Bronchial epithelial cell (primary cell): Measurements from ENCODE around the gene TSC22D4. TPM values are rescaled to one million over a fixed set of nuclear protein-coding genes. Genes with fewer than 3 reads are reported as not detected.

Experiments used
- DNase-seq: peaks from one replicate; pipeline ENCODE4 v3.0.0-alpha.2; 2010; ENCODE audit warnings: low read depth
- FAIRE-seq: peaks from 2 replicates; lab custom pipeline; 2011; peaks lifted over from hg19 to GRCh38; lab: Jason Lieb, UNC
- H3K27me3 ChIP-seq: 2 replicates; pipeline ENCODE4 v1.5.1; 2011; ENCODE audit warnings: low read length; ENCODE audit not compliant: control insufficient read depth, insufficient read depth
- H3K36me3 ChIP-seq: 2 replicates; pipeline ENCODE4 v1.5.1; 2011; ENCODE audit warnings: low read length; ENCODE audit not compliant: control insufficient read depth, insufficient read depth
- H3K4me3 ChIP-seq: 2 replicates; pipeline ENCODE4 v1.5.1; 2011; ENCODE audit warnings: mild to moderate bottlenecking, low read depth, low read length, control low read depth
- CTCF ChIP-seq: IDR thresholded peaks from 2 replicates; pipeline ENCODE4 v1.5.1; 2011; ENCODE audit warnings: mild to moderate bottlenecking, moderate library complexity, low read length, control low read depth, inconsistent platforms; ENCODE audit not compliant: insufficient read depth, severe bottlenecking
- total RNA-seq: library from RNA; depleted of rRNA; stranded (reverse); fragments of >200 nt; gene quantifications from 2 replicates; pipeline ENCODE4 v1.2.1, GENCODE V29; 2014

TSC22D4 gene
- total RNA-seq, 1 donor from 2014 or later, result 7.6 TPM

GRCh38 chr7:100484673-100485045 is 5.6 kb upstream of the TSC22D4 start:
- FAIRE-seq, result no peak
- H3K4me3 ChIP-seq, result no peak overlapping the region
- H3K36me3 ChIP-seq, result no peaks in the 10 kb centered on the region
- TF ChIP-seq CTCF, result no peak
- no peak for DNase-seq
- H3K27me3 ChIP-seq, result no peaks in the 10 kb centered on the region

DNA sequence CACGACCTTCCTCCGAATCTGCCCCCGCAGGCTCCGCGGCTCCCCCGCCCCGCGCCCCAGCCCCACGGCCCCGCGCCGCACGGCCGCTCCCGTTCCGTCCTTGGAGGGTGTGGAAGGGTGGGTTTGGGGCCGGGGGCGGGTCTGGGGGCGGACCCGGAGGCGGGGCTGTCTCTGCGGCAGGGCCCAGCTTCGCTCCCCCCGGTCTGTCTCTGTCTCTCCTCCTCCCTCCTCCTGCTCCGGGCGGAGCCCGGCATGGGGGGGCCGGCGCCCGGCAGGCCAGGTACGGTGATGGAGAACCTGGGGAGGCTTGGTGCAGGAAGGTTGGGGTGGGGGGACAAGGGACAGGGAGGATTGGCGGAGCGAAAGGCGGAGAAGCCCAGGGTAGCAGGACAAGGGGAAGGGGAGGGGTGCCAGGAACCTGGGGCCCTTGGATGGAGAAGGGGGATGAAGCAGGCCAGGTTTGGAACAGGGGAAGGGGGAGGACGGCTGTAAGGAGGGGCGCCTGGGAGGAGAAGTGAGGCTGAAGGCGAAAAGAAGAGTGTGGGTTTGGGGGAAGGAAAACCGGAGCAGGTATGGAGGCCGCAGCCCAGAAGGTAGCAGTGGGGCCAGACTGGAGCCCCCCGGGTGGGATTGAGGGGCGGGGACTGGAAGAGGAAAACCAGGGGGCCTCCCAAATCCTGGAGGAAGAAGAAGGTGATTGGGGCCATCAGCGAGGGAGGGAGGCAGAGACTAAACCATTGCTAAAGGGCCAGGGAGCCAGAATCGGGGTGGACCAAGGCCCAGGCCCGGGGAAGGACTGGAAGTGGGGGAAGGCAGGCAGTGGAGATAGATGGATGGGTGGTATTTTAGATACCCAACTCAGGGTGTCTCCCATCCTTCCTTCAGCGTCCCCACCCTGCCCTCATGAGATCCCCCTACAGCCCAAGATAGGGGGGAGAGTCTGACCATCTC is 5.0 kb upstream of the TSC22D4 start, which contains the start of gene NYAP1:
TSS of gene NYAP1 (plus strand) at position 206 of the 951 bp plus-strand sequence. CDS start 1,385 bp downstream, outside the sequence.
- peak; percentile 30 for DNase-seq
- TF ChIP-seq CTCF, result no peak
- Histone ChIP-seq H3K4me3 (peak within 1 kb of the TSS; percentile 52), H3K27me3 (no peaks in the 10 kb centered on the region), H3K36me3 (no peaks in the 10 kb centered on the region)
- no peak for FAIRE-seq

DNA sequence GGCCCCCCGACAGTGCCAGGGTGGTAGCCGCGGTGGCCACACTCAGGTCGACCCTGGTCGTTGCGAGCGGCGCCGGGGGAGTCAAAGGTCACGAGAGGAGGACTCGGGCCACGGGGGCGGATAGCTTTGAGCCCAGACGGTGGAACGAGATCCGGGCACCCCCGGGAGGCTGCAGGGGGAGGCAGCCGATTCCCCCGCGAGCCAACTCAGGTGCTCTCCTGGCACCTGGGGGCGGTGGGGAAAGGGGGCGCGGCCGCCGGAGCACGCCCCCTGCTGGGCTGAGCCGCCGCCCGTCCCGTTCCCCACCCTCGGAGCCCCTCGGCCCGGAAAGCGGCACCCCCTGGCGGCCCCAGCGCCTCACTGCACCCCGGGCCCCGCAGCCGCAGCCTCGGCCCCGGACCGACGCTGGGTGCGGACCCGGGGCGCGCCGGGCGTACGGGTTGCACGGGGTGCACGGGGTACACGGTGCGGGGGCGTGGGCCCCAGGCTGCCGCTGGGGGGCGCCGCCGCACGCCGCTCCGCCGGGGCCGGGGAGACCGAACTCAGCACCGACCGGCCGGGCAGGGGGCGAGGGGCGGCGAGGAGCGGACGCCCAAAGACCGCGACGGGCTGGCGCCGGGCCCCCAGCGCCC is 4.2 kb upstream of the TSC22D4 start:
- no peak for DNase-seq
- TF ChIP-seq CTCF, result peak; percentile 78
- Histone ChIP-seq H3K4me3 (peak overlapping the region; percentile 52), H3K36me3 (no peaks in the 10 kb centered on the region), H3K27me3 (no peaks in the 10 kb centered on the region)
- FAIRE-seq, result no peak

- Histone ChIP-seq H3K36me3 (no peaks in the 10 kb centered on the region), H3K27me3 (no peaks in the 10 kb centered on the region), H3K4me3 (peak overlapping the region; percentile 52)
- TF ChIP-seq CTCF, result no peak
- no peak for DNase-seq
- FAIRE-seq, result no peak
Measured at GRCh38 chr7:100482728-100483089, 3.7 kb upstream of the TSC22D4 start.

DNA sequence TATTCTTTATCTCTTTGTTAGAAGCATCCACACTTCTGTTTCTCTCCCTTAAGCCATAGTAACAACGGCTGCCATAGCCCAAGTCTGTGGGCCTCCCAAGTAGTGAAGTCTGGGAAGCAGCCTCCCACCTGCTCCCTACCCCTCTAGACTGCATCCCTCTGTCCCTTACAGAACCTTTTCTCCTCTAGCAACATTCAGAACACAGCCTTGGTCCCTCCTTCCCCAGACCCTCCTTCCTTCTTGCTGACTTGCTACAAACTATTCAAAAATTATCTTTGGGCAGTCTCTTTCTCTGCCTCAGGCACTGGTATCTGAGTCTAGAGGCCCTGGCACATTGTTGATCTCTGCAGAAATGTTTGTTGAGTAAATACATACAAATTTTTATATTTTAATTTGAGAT is 2.5 kb upstream of the TSC22D4 start:
- DNase-seq (no peak), FAIRE-seq (no peak)
- H3K27me3 ChIP-seq, result no peaks in the 10 kb centered on the region
- H3K4me3 ChIP-seq, result no peak overlapping the region
- peaks cover 2% of the 10 kb centered on the region for H3K36me3 ChIP-seq
- TF ChIP-seq CTCF, result no peak
